T-helper 17 cell (primary cell): ENCODE data around the gene ATP8B1. TPM values are rescaled to one million over a fixed set of nuclear protein-coding genes. Genes with fewer than 3 reads are reported as not detected.

ENCODE experiments used
- ATAC-seq: fragments of 150-1000 bp; cut with Tn5 transposase; 2 replicates; pipeline ENCODE4 v1.10.0; 2021; ENCODE audit warnings: mild to moderate bottlenecking, moderate library complexity
- DNase-seq, 3 donors: peaks; one replicate each; pipeline versions ENCODE4 v3.0.0 to v3.0.0-alpha.2; 2020 to 2021
- H3K9me3 ChIP-seq: one replicate; pipeline ENCODE4 v1.7.0; 2013; ENCODE audit warnings: low read length, mild to moderate bottlenecking; ENCODE audit not compliant: control insufficient read depth, poor library complexity, severe bottlenecking
- H3K27ac Mint-ChIP-seq: one replicate; pipeline ENCODE4 v1.8.0; 2022; ENCODE audit warnings: mild to moderate bottlenecking, moderate library complexity, mixed read lengths
- H3K27me3 Mint-ChIP-seq: one replicate; pipeline ENCODE4 v1.8.0; 2022; ENCODE audit warnings: mixed read lengths
- H3K36me3 Mint-ChIP-seq: one replicate; pipeline ENCODE4 v1.8.0; 2022; ENCODE audit warnings: low read depth, mixed read lengths
- H3K4me1 Mint-ChIP-seq: one replicate; pipeline ENCODE4 v1.8.0; 2022; ENCODE audit warnings: mild to moderate bottlenecking, mixed read lengths
- H3K4me3 Mint-ChIP-seq: one replicate; pipeline ENCODE4 v1.8.0; 2022; ENCODE audit warnings: mild to moderate bottlenecking, moderate library complexity, mixed read lengths
- total RNA-seq, 4 donors: library from RNA in 2 of 4; stranded (reverse) in 2 of 4; gene quantifications; one replicate each; pipeline ENCODE4 v1.2.3 and lab custom pipeline; 2022 to 2026

ATP8B1 gene
- total RNA-seq, 2 donors from 2014 or later = not detected

DNA sequence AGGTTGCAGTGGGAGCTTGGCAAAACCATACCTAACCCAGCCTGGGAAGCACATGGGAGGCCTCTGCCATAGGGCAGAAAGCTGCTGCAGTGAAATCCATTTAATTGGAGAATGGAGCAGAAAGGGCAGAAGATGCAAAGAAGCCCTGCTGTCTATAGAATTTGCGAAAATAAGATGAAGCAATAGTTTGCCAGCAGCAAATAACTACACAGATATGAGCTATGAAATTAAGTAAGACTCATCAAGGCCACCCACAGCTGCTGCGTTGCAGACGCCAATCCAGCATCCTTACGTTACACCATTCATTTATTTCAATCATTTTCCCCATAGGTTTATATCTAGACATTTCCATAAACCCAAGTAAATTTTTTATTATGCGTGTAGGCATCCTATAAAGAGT lies 21.1 kb downstream of the ATP8B1 start:
- Mint-ChIP-seq H3K27ac (no peak overlapping the region), H3K4me1 (no peaks in the 10 kb centered on the region), H3K27me3 (no peaks in the 10 kb centered on the region), H3K36me3 (peaks cover 5% of the 10 kb centered on the region), H3K4me3 (no peak overlapping the region)
- no peak for DNase-seq
- ATAC-seq = no peak
- no peaks in the 10 kb centered on the region for H3K9me3 ChIP-seq

DNA sequence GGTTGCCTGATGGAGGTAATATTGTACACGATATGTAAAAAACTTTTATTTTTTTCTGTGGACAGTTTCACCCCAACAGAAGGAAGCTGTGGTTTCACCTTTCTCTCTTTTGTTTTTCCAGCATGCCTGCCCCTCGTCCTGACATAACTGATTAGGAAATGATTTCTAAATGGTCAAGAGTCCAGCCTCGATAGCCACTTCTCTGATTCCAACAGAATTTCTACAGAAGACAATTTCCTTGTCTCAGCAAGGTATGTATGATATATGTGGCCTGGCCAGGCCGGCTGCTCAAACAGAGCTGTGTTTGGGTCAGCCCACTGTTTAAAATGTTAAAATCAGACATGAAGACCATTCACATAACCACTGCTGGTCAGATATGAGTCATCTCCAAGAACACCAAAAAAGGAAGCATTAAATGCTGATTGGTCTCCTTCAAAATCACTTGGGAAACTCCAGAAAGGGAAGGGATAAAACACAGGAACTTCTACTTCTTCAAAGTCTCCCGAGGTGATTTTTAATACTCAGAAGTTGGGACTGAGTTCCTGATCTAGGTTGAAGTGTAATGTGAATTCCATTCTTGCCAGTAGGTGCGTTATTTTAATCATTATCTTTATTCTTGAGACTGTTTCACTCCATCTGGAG lies 22.3 kb downstream of the ATP8B1 start:
- DNase-seq = no peak
- H3K4me1 Mint-ChIP-seq = no peaks in the 10 kb centered on the region
- peaks cover 5% of the 10 kb centered on the region for H3K36me3 Mint-ChIP-seq
- no peak for ATAC-seq
- no peaks in the 10 kb centered on the region for H3K27me3 Mint-ChIP-seq
- H3K4me3 Mint-ChIP-seq = no peak overlapping the region
- H3K9me3 ChIP-seq = no peaks in the 10 kb centered on the region
- peak overlapping the region; percentile 51 for H3K27ac Mint-ChIP-seq

DNA sequence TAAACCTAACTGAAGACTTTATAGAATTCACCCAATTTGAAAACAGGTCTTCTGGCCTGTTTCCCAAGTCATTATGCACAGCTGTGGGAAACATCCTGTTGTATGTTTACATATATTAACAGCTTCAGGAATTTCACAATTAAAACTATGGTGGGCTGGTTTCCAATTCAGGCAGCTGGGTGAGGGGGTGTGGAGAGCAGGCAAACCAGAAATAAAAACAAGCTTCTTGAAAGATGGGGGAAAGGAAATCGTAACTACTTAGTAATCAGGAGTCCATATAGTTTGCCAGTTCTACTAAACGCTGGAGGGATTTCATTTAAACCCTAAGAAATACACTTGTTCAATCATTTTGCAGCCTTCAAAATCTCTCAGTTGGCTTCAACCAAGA lies 22.8 kb downstream of the ATP8B1 start:
- H3K9me3 ChIP-seq = no peaks in the 10 kb centered on the region
- no peak overlapping the region for H3K4me3 Mint-ChIP-seq
- peak overlapping the region; percentile 51 for H3K27ac Mint-ChIP-seq
- DNase-seq = no peak
- no peaks in the 10 kb centered on the region for H3K4me1 Mint-ChIP-seq
- ATAC-seq = no peak
- H3K27me3 Mint-ChIP-seq = no peaks in the 10 kb centered on the region
- H3K36me3 Mint-ChIP-seq = peaks cover 5% of the 10 kb centered on the region

DNA sequence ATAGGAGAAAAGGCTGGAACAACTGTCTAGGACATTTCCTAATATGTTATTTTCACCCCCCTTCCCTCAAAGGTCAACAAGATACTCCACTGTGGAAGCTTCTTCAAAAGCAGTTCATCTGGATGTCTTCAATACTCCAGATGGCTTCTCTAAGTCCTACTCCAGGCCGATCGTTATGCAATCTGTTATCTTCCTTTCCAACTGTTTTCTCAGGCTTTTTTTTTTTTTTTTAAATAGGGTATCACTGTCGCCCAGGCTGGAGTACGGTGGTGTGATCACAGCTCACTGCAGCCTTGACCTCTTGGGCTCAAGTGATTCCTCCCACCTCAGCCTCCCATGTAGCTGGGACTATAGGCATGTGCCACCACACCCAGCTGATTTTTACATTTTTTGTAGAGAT lies 26.3 kb downstream of the ATP8B1 start:
- no peaks in the 10 kb centered on the region for H3K27me3 Mint-ChIP-seq
- H3K36me3 Mint-ChIP-seq = no peaks in the 10 kb centered on the region
- H3K4me1 Mint-ChIP-seq = no peaks in the 10 kb centered on the region
- H3K9me3 ChIP-seq = no peaks in the 10 kb centered on the region
- no peak overlapping the region for H3K4me3 Mint-ChIP-seq
- H3K27ac Mint-ChIP-seq = no peak overlapping the region
- DNase-seq (no peak), ATAC-seq (no peak)

DNA sequence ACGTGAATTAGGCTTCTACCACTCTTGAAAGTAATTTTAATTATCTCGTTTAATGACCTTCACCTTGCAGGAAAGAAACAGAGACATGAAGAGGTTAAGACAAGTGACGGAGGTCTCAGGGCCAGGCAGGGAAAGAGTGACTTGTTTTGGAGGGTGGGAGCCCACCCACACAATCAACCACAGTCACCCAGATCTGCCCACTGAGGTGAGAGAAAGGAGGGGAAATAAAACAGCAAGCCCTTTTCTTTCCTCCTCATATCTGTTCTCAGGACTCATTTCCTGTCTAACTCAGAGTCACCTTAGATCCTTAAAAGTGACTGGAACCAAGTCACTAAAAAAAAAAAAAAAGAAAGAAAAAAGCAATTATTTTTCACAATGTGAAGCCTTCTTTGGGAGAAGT lies 26.8 kb downstream of the ATP8B1 start:
- no peak overlapping the region for H3K27ac Mint-ChIP-seq
- ATAC-seq = no peak
- no peaks in the 10 kb centered on the region for H3K9me3 ChIP-seq
- no peaks in the 10 kb centered on the region for H3K27me3 Mint-ChIP-seq
- H3K36me3 Mint-ChIP-seq = no peaks in the 10 kb centered on the region
- H3K4me1 Mint-ChIP-seq = no peaks in the 10 kb centered on the region
- H3K4me3 Mint-ChIP-seq = no peak overlapping the region
- DNase-seq = no peak

DNA sequence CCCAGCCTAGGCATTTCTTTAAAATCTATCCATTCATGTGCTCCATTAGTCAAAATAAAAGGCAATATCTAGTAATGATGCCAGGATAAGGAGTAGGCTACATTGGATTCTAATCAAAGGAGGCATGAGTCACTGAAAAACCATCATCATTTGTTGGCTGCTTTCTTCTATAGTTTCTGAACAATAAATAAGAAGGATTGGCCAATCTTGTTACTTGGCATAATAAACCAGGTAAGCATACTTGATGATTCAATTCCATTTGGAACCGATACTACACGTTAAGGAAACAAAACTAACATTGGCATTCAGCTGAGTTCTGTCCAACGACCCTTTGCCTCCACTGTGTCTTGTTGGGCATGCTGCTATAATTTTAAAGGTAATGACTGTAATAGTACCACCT lies 27.2 kb downstream of the ATP8B1 start:
- Mint-ChIP-seq H3K27ac (no peak overlapping the region), H3K4me3 (no peak overlapping the region), H3K27me3 (no peaks in the 10 kb centered on the region), H3K36me3 (no peaks in the 10 kb centered on the region), H3K4me1 (no peaks in the 10 kb centered on the region)
- ATAC-seq (no peak), DNase-seq (no peak)
- no peaks in the 10 kb centered on the region for H3K9me3 ChIP-seq

DNA sequence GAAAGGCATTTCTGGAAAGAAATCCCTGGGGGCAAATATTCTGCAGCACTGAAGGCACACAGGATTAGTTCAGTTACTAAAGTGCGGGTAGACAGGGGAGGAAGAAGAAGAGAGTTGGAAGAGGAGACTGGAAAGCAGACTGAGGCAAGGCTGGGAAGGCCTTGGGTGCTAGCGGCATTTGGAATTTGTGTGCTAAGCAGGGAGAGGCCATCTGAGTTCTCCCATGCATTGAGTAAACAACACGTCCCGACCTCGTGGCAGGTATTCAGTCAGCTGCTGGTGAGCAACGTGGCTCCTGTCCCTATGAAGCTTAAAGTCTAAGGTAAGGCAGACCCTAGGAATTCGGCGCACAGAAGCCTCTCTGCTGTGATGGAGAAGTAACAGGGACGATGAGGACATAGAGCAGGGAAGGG lies 30.7 kb downstream of the ATP8B1 start:
- Mint-ChIP-seq H3K36me3 (no peaks in the 10 kb centered on the region), H3K4me1 (no peaks in the 10 kb centered on the region), H3K4me3 (no peak overlapping the region), H3K27me3 (no peaks in the 10 kb centered on the region), H3K27ac (no peak overlapping the region)
- DNase-seq (no peak), ATAC-seq (no peak)
- no peaks in the 10 kb centered on the region for H3K9me3 ChIP-seq

DNA sequence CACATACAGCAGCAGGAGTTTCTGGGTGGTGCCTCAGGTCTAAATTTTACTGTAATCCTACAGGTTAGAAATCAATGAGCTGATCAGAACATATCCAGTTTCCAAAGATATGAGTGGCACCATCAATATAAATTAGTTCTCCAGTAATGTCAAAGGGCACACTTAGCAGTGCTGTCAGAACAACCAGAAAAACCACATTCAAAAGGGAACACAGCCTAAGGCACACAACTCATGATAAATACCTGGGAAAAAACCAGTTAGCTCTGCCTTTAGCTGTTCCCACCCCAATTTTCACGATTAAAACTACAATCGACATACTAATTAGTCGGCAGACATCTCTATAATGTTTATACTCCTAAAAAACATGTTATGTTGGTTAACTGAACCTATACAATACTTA lies 31.5 kb downstream of the ATP8B1 start:
- no peaks in the 10 kb centered on the region for H3K27me3 Mint-ChIP-seq
- H3K36me3 Mint-ChIP-seq = no peaks in the 10 kb centered on the region
- no peaks in the 10 kb centered on the region for H3K4me1 Mint-ChIP-seq
- no peak for ATAC-seq
- H3K4me3 Mint-ChIP-seq = no peak overlapping the region
- H3K9me3 ChIP-seq = no peaks in the 10 kb centered on the region
- no peak for DNase-seq
- H3K27ac Mint-ChIP-seq = no peak overlapping the region

DNA sequence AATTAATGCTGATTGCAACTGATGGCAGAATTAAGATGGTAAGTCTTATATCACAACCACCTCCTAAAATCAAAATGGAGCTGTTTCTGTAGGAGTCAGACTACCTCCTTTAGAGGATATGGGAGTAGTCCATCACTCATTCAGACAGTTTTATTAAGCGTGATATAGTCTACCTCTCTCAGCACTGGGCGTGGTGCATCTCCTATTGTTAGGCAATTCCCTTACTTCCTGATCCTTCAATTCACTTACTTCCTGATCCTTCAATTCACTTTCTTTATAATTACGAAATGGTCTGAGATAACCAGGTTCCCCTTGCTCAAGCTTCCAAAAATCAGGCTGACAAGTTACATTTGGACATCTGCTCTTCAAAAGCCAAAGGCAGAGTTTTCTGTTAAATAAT lies 31.9 kb downstream of the ATP8B1 start:
- Mint-ChIP-seq H3K27me3 (no peaks in the 10 kb centered on the region), H3K4me3 (no peak overlapping the region), H3K36me3 (no peaks in the 10 kb centered on the region), H3K4me1 (no peaks in the 10 kb centered on the region), H3K27ac (no peak overlapping the region)
- no peak for ATAC-seq
- H3K9me3 ChIP-seq = no peaks in the 10 kb centered on the region
- no peak for DNase-seq

DNA sequence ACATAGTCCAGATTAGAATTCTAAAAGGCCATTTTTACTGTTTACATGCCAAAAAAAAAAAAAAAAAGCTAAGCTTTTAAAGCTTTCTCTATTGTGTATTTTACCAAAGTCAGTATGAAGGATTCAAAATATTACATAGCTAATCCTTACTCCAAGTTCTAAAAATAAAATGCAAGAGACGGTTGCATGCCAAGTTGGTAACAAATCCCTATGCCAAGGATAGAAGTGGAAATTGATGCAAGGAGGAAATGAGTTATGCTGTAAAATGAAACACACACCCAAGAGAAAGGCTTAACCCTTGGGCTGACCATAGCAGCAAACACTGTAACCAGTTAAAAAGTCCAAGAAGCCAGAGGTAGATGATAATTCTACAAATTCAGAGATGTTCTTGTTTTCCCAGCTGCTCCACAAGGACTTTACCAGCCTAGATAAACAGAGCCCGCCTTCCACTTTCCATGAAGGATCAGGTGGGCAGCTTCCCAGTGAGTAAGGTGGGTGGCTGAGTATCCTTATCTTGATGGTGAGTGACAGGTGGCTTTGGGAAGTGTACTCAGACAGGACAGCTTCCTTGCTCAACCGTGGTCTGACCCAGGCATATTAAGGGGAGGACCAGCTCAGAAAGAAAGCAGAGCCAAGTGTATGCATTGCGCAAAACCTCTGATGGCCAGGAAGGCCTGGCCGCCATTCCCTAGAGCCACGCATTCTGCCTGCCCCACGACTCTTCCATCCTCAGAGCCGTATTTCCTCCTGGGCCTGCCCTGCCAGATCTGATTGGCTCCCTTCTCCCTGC lies 34.4 kb downstream of the ATP8B1 start:
- no peak overlapping the region for H3K4me3 Mint-ChIP-seq
- no peak overlapping the region for H3K27ac Mint-ChIP-seq
- no peak for ATAC-seq
- DNase-seq = no peak
- no peaks in the 10 kb centered on the region for H3K27me3 Mint-ChIP-seq
- no peaks in the 10 kb centered on the region for H3K4me1 Mint-ChIP-seq
- H3K36me3 Mint-ChIP-seq = no peaks in the 10 kb centered on the region
- no peaks in the 10 kb centered on the region for H3K9me3 ChIP-seq

DNA sequence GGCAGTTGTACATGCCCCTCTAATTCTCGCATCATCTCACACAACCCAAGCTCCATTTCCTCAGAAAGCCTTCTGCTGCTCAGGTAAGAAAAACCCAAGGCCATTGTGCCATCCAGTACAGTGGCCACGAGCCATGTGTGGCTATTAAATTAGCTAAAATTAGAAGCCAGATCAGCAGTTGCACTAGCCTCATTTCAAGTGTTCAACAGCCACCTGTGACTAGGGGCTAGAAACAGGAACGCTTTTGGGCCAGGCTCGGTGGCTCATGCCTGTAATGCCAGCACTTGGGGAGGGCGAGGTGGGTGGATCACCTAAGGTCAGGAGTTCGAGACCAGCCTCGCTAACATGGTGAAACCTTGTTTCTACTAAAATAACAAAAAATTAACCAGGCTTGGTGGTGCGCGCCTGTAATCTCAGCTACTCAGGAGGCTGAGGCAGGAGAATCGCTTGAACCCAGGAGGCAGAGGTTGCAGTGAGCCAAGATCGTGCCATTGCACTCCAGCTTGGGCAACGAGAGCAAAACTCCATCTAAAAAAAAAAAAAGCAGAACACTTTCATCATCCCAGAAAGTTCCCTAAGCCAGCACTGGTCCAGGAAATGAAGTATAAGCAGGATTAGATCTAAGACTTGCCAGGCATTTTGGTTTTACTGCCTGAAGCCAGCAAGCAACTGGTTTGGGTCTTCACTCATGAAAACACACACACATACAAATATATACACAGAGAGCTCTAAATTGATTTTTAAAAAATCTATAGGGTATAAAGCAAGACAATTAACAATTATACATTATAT lies 35.7 kb downstream of the ATP8B1 start:
- ATAC-seq (no peak), DNase-seq (no peak)
- Mint-ChIP-seq H3K36me3 (no peaks in the 10 kb centered on the region), H3K27me3 (no peaks in the 10 kb centered on the region), H3K4me3 (no peak overlapping the region), H3K27ac (no peak overlapping the region), H3K4me1 (no peaks in the 10 kb centered on the region)
- H3K9me3 ChIP-seq = no peaks in the 10 kb centered on the region

DNA sequence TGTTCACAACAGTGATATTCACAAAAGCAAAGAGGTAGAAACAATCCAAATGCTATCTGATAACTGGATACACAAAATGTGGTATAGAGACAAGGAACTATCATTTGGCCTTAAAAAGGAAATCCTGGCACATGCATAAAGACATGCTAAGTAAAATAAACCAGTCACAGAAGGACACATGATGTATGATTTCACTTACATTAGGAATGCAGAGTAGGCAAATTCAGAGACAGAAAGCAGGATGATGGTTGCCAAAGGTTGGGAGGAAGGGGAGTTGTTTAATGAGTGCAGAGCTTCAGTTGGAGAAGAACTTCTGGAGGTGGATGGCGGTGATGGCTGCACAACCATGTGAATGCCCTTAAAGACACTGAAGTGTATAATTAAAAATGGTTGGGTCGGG lies 38.1 kb downstream of the ATP8B1 start:
- Mint-ChIP-seq H3K4me3 (no peak overlapping the region), H3K27ac (no peak overlapping the region), H3K4me1 (no peaks in the 10 kb centered on the region), H3K36me3 (no peaks in the 10 kb centered on the region), H3K27me3 (no peaks in the 10 kb centered on the region)
- no peak for DNase-seq
- H3K9me3 ChIP-seq = no peaks in the 10 kb centered on the region
- ATAC-seq = no peak

DNA sequence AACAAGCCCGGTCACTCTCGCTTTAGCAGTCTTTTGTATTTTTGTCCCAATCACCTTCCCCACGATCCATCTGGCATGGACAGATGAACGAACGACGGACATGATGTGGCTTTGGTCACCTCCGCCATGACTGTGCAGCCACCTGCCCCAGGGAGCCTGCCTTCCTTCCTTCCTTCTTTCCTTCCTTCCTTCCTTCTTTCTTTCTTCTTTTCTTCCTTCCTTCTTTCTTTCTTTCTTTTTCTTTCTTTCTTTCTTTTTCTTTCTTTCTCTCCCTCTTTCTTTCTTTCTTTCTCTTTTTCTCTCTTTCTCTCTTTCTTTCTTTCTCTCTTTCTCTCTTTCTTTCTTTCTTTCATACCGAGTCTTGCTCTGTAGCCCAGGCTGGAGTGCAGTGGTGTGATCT lies 39.0 kb downstream of the ATP8B1 start:
- Mint-ChIP-seq H3K4me3 (no peak overlapping the region), H3K36me3 (no peaks in the 10 kb centered on the region), H3K27ac (no peak overlapping the region), H3K27me3 (no peaks in the 10 kb centered on the region), H3K4me1 (no peaks in the 10 kb centered on the region)
- no peak for DNase-seq
- ATAC-seq = no peak
- H3K9me3 ChIP-seq = no peaks in the 10 kb centered on the region
